ENCODE measurements around the gene SKP2. TPM values are rescaled to one million over a fixed set of nuclear protein-coding genes. Genes with fewer than 3 reads are reported as not detected.
"Not testable (repeated sequence)": the region's sequence is repeated elsewhere in the genome, so short reads cannot be mapped to it uniquely, and the experiment has no call there.

The SKP2 gene
- total RNA-seq, 4 donors from 2014 or later = 4.8 to 10.3 (median 8.8) TPM

DNA sequence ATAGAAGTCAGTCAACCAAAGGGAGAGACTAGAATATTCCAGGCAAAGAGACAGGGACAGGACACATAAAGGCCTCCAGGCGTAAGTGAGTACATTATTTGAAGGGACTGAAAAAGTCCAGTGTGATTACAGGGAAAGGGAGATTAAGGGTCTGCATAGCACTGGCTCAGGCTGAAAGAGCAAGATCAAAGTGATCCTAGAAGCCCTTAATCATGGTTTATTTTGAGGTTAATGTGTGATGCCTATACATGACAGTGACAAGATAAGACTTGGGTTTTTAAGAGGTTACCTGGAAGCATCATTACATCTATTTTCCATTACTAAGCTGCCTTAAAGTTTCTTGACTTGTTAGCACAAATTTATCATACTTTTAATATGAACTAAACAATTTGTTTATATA is 26.0 kb upstream of the SKP2 start:
- intact Hi-C loops (cut with DNase I) = no loop called here
- WGBS, 2 donors = 88 to 98% methylated on average over 1 of the region's 1 CpG
- Histone ChIP-seq H3K4me1 (no peaks in the 10 kb centered on the region), H3K27ac (no peak overlapping the region), H3K36me3 (peaks cover 0 to 5% of the 10 kb centered on the region in 2 donors), H3K9me3 (no peaks in the 10 kb centered on the region), H3K4me3 (replicated peaks in 1 of 3) (no peak overlapping the region), H3K27me3 (no peaks in the 10 kb centered on the region)
- DNase-seq = no peak
- no peak for TF ChIP-seq POLR2A (IDR thresholded peaks at IDR 0.05)
- TF ChIP-seq, protein P1, sequence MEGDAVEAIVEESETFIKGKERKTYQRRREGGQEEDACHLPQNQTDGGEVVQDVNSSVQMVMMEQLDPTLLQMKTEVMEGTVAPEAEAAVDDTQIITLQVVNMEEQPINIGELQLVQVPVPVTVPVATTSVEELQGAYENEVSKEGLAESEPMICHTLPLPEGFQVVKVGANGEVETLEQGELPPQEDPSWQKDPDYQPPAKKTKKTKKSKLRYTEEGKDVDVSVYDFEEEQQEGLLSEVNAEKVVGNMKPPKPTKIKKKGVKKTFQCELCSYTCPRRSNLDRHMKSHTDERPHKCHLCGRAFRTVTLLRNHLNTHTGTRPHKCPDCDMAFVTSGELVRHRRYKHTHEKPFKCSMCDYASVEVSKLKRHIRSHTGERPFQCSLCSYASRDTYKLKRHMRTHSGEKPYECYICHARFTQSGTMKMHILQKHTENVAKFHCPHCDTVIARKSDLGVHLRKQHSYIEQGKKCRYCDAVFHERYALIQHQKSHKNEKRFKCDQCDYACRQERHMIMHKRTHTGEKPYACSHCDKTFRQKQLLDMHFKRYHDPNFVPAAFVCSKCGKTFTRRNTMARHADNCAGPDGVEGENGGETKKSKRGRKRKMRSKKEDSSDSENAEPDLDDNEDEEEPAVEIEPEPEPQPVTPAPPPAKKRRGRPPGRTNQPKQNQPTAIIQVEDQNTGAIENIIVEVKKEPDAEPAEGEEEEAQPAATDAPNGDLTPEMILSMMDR (IDR thresholded peaks at IDR 0.05) = no peak

DNA sequence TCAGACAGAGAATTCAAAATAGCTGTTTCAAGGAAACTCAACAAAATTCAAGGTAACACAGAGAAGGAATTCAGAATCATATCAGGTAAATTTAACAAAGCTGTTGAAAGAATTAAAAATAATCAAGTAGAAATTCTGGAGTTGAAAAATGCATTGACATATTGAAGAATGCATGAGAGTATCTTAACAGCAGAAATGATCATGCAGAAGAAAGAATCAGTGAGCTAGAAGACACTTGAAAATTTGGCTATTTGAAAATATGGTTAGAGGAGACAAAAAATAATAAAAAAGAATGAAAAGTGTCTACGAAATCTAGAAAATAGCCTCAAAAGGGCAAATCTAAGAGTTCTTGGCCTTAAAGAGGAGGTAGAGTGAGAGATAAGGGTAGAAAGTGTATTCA is 23.1 kb upstream of the SKP2 start:
- H3K27ac ChIP-seq = no peak overlapping the region
- H3K27me3 ChIP-seq = no peaks in the 10 kb centered on the region
- intact Hi-C loops (cut with DNase I) = no loop called here
- 94 to 97% methylated on average over 1 of the region's 1 CpG for WGBS, 2 donors
- H3K4me1 ChIP-seq = no peaks in the 10 kb centered on the region
- H3K36me3 ChIP-seq = no peaks in the 10 kb centered on the region
- H3K9me3 ChIP-seq = no peaks in the 10 kb centered on the region
- DNase-seq = no peak
- TF ChIP-seq POLR2A (IDR thresholded peaks at IDR 0.05) = no peak
- TF ChIP-seq, protein P1 (IDR thresholded peaks at IDR 0.05) = no peak
- H3K4me3 ChIP-seq (replicated peaks in 1 of 3) = no peak overlapping the region

DNA sequence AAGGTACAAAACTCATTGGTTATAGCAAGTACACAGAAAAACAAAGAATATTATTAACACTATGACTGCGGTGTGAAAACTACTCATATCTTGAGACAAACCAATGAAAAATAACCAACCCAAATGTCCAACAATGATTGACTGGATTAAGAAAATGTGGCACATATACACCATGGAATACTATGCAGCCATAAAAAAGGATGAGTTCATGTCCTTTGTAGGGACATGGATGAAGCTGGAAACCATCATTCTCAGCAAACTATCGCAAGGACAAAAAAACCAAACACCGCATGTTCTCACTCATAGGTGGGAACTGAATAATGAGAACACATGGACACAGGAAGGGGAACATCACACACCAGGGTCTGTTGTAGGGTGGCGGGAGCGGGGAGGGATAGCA is 22.2 kb upstream of the SKP2 start:
- WGBS, 2 donors = 95 to 96% methylated on average over 5 of the region's 5 CpGs
- intact Hi-C loops (cut with DNase I); H3K4me1 ChIP-seq; H3K4me3 ChIP-seq (replicated peaks in 1 of 3); H3K36me3 ChIP-seq; H3K27ac ChIP-seq; H3K9me3 ChIP-seq; H3K27me3 ChIP-seq; DNase-seq: not testable (repeated sequence)

DNA sequence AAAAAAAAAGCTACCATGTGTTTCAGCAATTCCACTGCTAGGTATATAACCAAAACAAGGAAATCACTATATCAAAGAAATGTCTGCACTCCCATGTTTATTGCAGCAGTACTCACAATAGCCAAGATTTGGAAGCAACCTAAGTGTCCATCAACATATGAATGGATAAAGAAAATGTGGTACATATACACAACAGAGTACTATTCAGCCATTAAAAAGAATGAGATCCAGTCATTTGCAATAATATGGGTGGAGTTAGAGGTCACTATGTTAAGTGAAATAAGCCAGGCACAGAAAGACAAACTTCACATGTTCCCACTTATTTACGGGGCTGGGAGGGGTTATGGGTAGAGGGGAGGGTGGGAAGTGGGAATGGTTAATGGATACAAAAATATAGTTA is 18.9 kb upstream of the SKP2 start:
- H3K27me3 ChIP-seq; H3K4me1 ChIP-seq; H3K4me3 ChIP-seq (replicated peaks in 1 of 3); DNase-seq; intact Hi-C loops (cut with DNase I); H3K36me3 ChIP-seq; H3K27ac ChIP-seq; H3K9me3 ChIP-seq: not testable (repeated sequence)
- WGBS, 2 donors = 95 to 98% methylated on average over 1 of the region's 1 CpG

DNA sequence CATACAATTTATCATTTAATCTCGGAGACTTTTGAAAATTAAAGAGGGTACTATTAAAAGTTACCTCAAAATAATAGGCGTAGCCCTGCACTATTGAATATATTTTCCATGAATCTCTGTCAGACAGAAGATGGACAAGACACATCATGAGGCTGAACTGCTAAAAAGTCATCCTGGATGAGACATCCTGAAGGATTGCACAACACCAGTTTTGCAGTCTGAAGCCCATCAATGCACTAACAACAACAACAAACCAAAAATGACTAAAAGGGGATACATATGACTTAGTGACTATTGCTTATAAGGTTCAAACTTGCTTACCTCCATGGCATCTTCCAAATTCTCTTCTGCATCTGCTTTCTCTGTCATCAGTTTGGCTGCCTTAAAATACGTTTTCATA is 15.9 kb upstream of the SKP2 start:
- intact Hi-C loops (cut with DNase I) = no loop called here
- no peak overlapping the region for H3K4me3 ChIP-seq (replicated peaks in 1 of 3)
- no peak for TF ChIP-seq POLR2A (IDR thresholded peaks at IDR 0.05)
- TF ChIP-seq, protein P1 (IDR thresholded peaks at IDR 0.05) = no peak
- no peak for DNase-seq
- H3K27ac ChIP-seq = no peak overlapping the region
- peaks cover 8 to 10% of the 10 kb centered on the region in 2 donors for H3K36me3 ChIP-seq
- H3K4me1 ChIP-seq = no peaks in the 10 kb centered on the region
- H3K9me3 ChIP-seq = no peaks in the 10 kb centered on the region
- no peaks in the 10 kb centered on the region for H3K27me3 ChIP-seq
- 95 to 96% methylated on average over 3 of the region's 3 CpGs for WGBS, 2 donors

DNA sequence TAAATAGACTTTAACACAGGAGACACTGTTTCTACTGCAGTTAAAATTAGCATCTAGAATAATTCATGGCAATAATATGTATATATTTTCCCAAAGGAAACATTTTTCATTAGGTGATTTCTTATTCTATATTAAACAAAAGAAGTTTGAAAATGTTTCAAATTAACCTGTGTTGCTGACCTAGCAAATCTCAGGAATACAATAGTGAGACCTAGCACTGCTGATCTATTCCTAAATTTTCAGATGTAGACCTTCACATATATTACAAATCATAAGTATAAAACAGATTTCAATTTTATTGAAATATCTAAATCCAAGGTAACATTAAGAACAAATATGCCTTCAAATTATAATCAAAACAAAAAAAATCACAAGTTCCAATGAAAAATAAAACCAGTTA is 15.3 kb upstream of the SKP2 start:
- peaks cover 8 to 10% of the 10 kb centered on the region in 2 donors for H3K36me3 ChIP-seq
- no peaks in the 10 kb centered on the region for H3K9me3 ChIP-seq
- no peaks in the 10 kb centered on the region for H3K27me3 ChIP-seq
- H3K4me1 ChIP-seq = no peaks in the 10 kb centered on the region
- no peak overlapping the region for H3K27ac ChIP-seq
- intact Hi-C loops (cut with DNase I) = no loop called here
- H3K4me3 ChIP-seq (replicated peaks in 1 of 3) = no peak overlapping the region
- TF ChIP-seq POLR2A (IDR thresholded peaks at IDR 0.05) = no peak
- TF ChIP-seq, protein P1 (IDR thresholded peaks at IDR 0.05) = no peak
- DNase-seq = no peak
